ENCODE measurements around the gene C1orf105. TPM values are rescaled to one million over a fixed set of nuclear protein-coding genes. Genes with fewer than 3 reads are reported as not detected.

The C1orf105 gene
- total and polyA plus RNA-seq, 2 of the 8 experiments (the other 6 are each of a cell fraction or from before 2014, with no cell fraction given): not detected

GRCh38 chr1:172443666-172444453 is 23.4 kb downstream of the C1orf105 start, which contains the start of gene PIGC:
Gene PIGC (minus strand): TSS chr1:172444069. CDS start chr1:172442622, 1,447 bp downstream.
- FAIRE-seq (peak; percentile 85), DNase-seq (ENCODE audit: low read depth in 1 of 2, low spot score in 2 of 2) (peak; percentile 77 to 94)
- H3K18ac ChIP-seq (ENCODE audit: extremely low read depth, low read length): peak within 1 kb of the TSS; percentile 51; the same call in 1 of the 2 replicates
- CTCF ChIA-PET (ENCODE audit: partially characterized antibody): interaction anchor here (0.6 to 2.4 kb wide), 28 partner anchors 8 to 906 kb away, joined by 3 to 10 read pairs (median 3); no protein-coding TSS in a partner anchor
- H3K4me3 ChIP-seq (ENCODE audit: extremely low read depth in 1 of 4, insufficient read depth in 2 of 4, low read depth in 3 of 4, low read length in 4 of 4): peak within 1 kb of the TSS; percentile 53 to 92 (median 90)
- no peak within 1 kb of the TSS for H4K91ac ChIP-seq (replicated peaks; ENCODE audit: insufficient read length, low read length)
- H3K27ac ChIP-seq (ENCODE audit: low read depth, low read length): peak within 1 kb of the TSS; percentile 78; the same call in 1 of the 2 replicates
- no peak within 1 kb of the TSS for H3K14ac ChIP-seq (ENCODE audit: insufficient read length)
- H3K4ac ChIP-seq (replicated peaks; ENCODE audit: insufficient read length, low read depth, low read length): no peak within 1 kb of the TSS
- 9% methylated on average over 33 of the region's 43 CpGs; no CpG with 5 or more reads in 1 of the 2 experiments for WGBS, 2 experiments (ENCODE audit: extremely low coverage in 1 of 2, insufficient coverage in 1 of 2, insufficient read length in 1 of 2, insufficient replicate concordance in 2 of 2, low coverage in 1 of 2, low lambda C conversion rate in 2 of 2, missing lambda C conversion rate in 1 of 2)
- POLR2A ChIA-PET (ENCODE audit: partially characterized antibody): no interaction called here
- H3K27me3 ChIP-seq (replicated peaks in 1 of 4; ENCODE audit: control insufficient read depth in 3 of 4, extremely low read depth in 1 of 4, insufficient read depth in 3 of 4, low read length in 3 of 4): no peaks in the 10 kb centered on the region
- H2BK15ac ChIP-seq (ENCODE audit: low read length): 0 out of 2 replicates have a peak within 1 kb of the TSS, but pooled peaks have one; percentile 25
- peaks cover 0 to 11% of the 10 kb centered on the region in 2 experiments; a peak in 3 of 4 replicates for H3K79me2 ChIP-seq (ENCODE audit: control insufficient read depth in 1 of 2, insufficient read depth in 2 of 2, low read length in 2 of 2)
- H3K36me3 ChIP-seq (ENCODE audit: control insufficient read depth in 2 of 4, insufficient read depth in 4 of 4, low read length in 3 of 4): peaks cover 0 to 8% (median 3%) of the 10 kb centered on the region in 4 experiments; a peak in 4 of 8 replicates
- H2BK5ac ChIP-seq (ENCODE audit: low read depth, low read length): no peak within 1 kb of the TSS
- no peak within 1 kb of the TSS for H3K23ac ChIP-seq (ENCODE audit: insufficient read length)
- no peak within 1 kb of the TSS for H2BK12ac ChIP-seq (ENCODE audit: low read depth, low read length)
- H4K8ac ChIP-seq (ENCODE audit: extremely low read depth, insufficient read depth, low read length): peak within 1 kb of the TSS; percentile 97
- H4K5ac ChIP-seq (ENCODE audit: insufficient read length, low read depth, low read length): peak within 1 kb of the TSS; percentile 67
- peak within 1 kb of the TSS; percentile 21; the same call in 1 of the 2 replicates for H2BK20ac ChIP-seq (ENCODE audit: low read length)
- no peak within 1 kb of the TSS for H2AK5ac ChIP-seq (ENCODE audit: low read depth, low read length)
- H3K23me2 ChIP-seq (ENCODE audit: low read depth, low read length): no peaks in the 10 kb centered on the region
- peak within 1 kb of the TSS; percentile 98 for H2AFZ ChIP-seq (ENCODE audit: low read length)
- H3K4me1 ChIP-seq (replicated peaks in 1 of 4; ENCODE audit: control insufficient read depth in 3 of 4, insufficient read depth in 4 of 4, low read length in 3 of 4): no peaks in the 10 kb centered on the region
- H3K56ac ChIP-seq (replicated peaks; ENCODE audit: insufficient read length, low read depth, low read length): peak within 1 kb of the TSS; percentile 50
- peak within 1 kb of the TSS; percentile 50 to 81 (median 76) for H3K9ac ChIP-seq (replicated peaks in 1 of 4; ENCODE audit: extremely low read depth in 1 of 4, low read depth in 3 of 4, low read length in 3 of 4)
- peaks cover 0 to 2% of the 10 kb centered on the region in 2 experiments for H4K20me1 ChIP-seq (replicated peaks in 1 of 2; ENCODE audit: control insufficient read depth in 1 of 2, insufficient read depth in 2 of 2, low read length in 2 of 2)
- H3K79me1 ChIP-seq (ENCODE audit: low read depth, low read length): 0 out of 2 replicates have a peak, but pooled peaks cover 3% of the 10 kb centered on the region
- no peaks in the 10 kb centered on the region for H3K9me3 ChIP-seq (ENCODE audit: insufficient read depth in 2 of 2, low read depth in 1 of 2, low read length in 1 of 2)
- H3K4me2 ChIP-seq (ENCODE audit: insufficient read depth in 1 of 2, low read depth in 2 of 2, low read length in 2 of 2): peak within 1 kb of the TSS; percentile 61 to 66
- no peak within 1 kb of the TSS for H2BK120ac ChIP-seq (replicated peaks; ENCODE audit: low read depth, low read length)
- TF ChIP-seq RAD21 (IDR thresholded peaks at IDR 0.05 in 1 of 2, conservative IDR thresholded peaks at IDR 0.05 in 1 of 2; ENCODE audit: low read depth in 2 of 2, low read length in 2 of 2) (peak; percentile 71 to 83), POU5F1 (IDR thresholded peaks at IDR 0.05; ENCODE audit: low read depth, low read length) (no peak), SP2 (IDR thresholded peaks at IDR 0.05; ENCODE audit: low read length) (no peak), EP300 (IDR thresholded peaks at IDR 0.05; ENCODE audit: borderline replicate concordance in 1 of 2, low read depth in 2 of 2, low read length in 2 of 2) (peak in 1 of 2 experiments; percentile 61; a peak in 1 of 3 replicates), GABPA (IDR thresholded peaks at IDR 0.05; ENCODE audit: borderline replicate concordance, insufficient read depth, low read length) (peak; percentile 80; the same call in 1 of the 2 replicates), NANOG (IDR thresholded peaks at IDR 0.05; ENCODE audit: insufficient read depth, low read depth, low read length, poor library complexity, severe bottlenecking) (no peak), MAFK (IDR thresholded peaks at IDR 0.05; ENCODE audit: low read depth, low read length) (no peak), HDAC2 (IDR thresholded peaks at IDR 0.05; ENCODE audit: borderline replicate concordance in 1 of 2, low read depth in 2 of 2, low read length in 2 of 2) (no peak; a peak in 1 of 4 replicates), SUZ12 (IDR thresholded peaks at IDR 0.05; ENCODE audit: low read length) (no peak), CREB1 (IDR thresholded peaks at IDR 0.05) (no peak)
